H1 (cell line): ENCODE data around the gene MRPS24. TPM values are rescaled to one million over a fixed set of nuclear protein-coding genes. Genes with fewer than 3 reads are reported as not detected.

Experiments
- CTCF ChIA-PET: fragments of 300-600 bp; sonication (Branson Sonifier 250); formaldehyde crosslinking; loops from one replicate; lab custom pipeline; 2021; ENCODE audit not compliant: partially characterized antibody; lab: Charles Lee
- POLR2A ChIA-PET: fragments of 300-600 bp; sonication (Branson Sonifier 250); formaldehyde crosslinking; loops from one replicate; lab custom pipeline; 2021; ENCODE audit warnings: inconsistent platforms; ENCODE audit not compliant: partially characterized antibody; lab: Charles Lee
- DNase-seq, 2 experiments: peaks; one replicate each; pipeline versions ENCODE4 v3.0.0 to v3.0.0-alpha.2; 2010 to 2022; ENCODE audit warnings: low spot score in 2 of 2, low read depth in 1 of 2, mixed read lengths in 1 of 2
- FAIRE-seq: peaks from 2 replicates; lab custom pipeline; 2011; peaks lifted over from hg19 to GRCh38; lab: Jason Lieb, UNC
- H2AFZ ChIP-seq: 2 replicates; pipeline ENCODE4 v1.8.1; 2012; ENCODE audit warnings: low read length, inconsistent platforms
- H2AK5ac ChIP-seq: 2 replicates; pipeline ENCODE4 v1.6.1; 2013; ENCODE audit warnings: low read depth, low read length
- H2BK120ac ChIP-seq: replicated peaks from 2 replicates; pipeline ENCODE3; 2013; ENCODE audit warnings: low read depth, low read length, inconsistent platforms
- H2BK12ac ChIP-seq: 2 replicates; pipeline ENCODE4 v1.6.1; 2013; ENCODE audit warnings: low read depth, low read length
- H2BK15ac ChIP-seq: 2 replicates; pipeline ENCODE4 v1.6.1; 2013; ENCODE audit warnings: low read length
- H2BK20ac ChIP-seq: 2 replicates; pipeline ENCODE4 v1.6.1; 2013; ENCODE audit warnings: low read length
- H2BK5ac ChIP-seq: 2 replicates; pipeline ENCODE4 v1.6.1; 2013; ENCODE audit warnings: low read depth, low read length
- H3K14ac ChIP-seq: 2 replicates; pipeline ENCODE4 v1.6.1; 2013; ENCODE audit warnings: inconsistent platforms; ENCODE audit not compliant: insufficient read length
- H3K18ac ChIP-seq: 2 replicates; pipeline ENCODE4 v1.6.1; 2013; ENCODE audit warnings: low read length; ENCODE audit errors: extremely low read depth
- H3K23ac ChIP-seq: 2 replicates; pipeline ENCODE4 v1.6.1; 2013; ENCODE audit warnings: inconsistent platforms; ENCODE audit not compliant: insufficient read length
- H3K23me2 ChIP-seq: 2 replicates; pipeline ENCODE4 v1.6.1; 2013; ENCODE audit warnings: low read depth, low read length
- H3K27ac ChIP-seq: 2 replicates; pipeline ENCODE4 v1.6.1; 2011; ENCODE audit warnings: low read depth, low read length, inconsistent platforms
- H3K27me3 ChIP-seq, 4 experiments: replicated peaks in 1 of 4; 1 replicate in 1 of 4; 2 replicates in 3 of 4; pipeline versions ENCODE4 v1.6.1 to v1.8.1; 2011 to 2013; ENCODE audit warnings: low read length in 3 of 4, mild to moderate bottlenecking in 3 of 4, inconsistent platforms in 2 of 4, mixed read lengths in 2 of 4, moderate library complexity in 1 of 4; ENCODE audit not compliant: control insufficient read depth in 3 of 4, insufficient read depth in 3 of 4; ENCODE audit errors: extremely low read depth in 1 of 4
- H3K36me3 ChIP-seq, 4 experiments: 2 replicates each; pipeline versions ENCODE4 v1.6.1 to v1.8.1; 2011 to 2013; ENCODE audit warnings: mild to moderate bottlenecking in 4 of 4, low read length in 3 of 4, moderate library complexity in 2 of 4, control low read depth in 1 of 4, inconsistent platforms in 1 of 4; ENCODE audit not compliant: insufficient read depth in 4 of 4, control insufficient read depth in 2 of 4
- H3K4ac ChIP-seq: replicated peaks from 2 replicates; pipeline ENCODE3; 2013; ENCODE audit warnings: low read length, low read depth, mixed read lengths, inconsistent platforms; ENCODE audit not compliant: insufficient read length
- H3K4me1 ChIP-seq, 4 experiments: replicated peaks in 1 of 4; 1 replicate in 1 of 4; 2 replicates in 3 of 4; pipeline versions ENCODE4 v1.6.1 to v1.8.1; 2011 to 2013; ENCODE audit warnings: low read length in 3 of 4, inconsistent platforms in 2 of 4, mixed read lengths in 1 of 4; ENCODE audit not compliant: insufficient read depth in 4 of 4, control insufficient read depth in 3 of 4
- H3K4me2 ChIP-seq, 2 experiments: 2 replicates each; pipeline versions ENCODE4 v1.6.1 to v1.8.1; 2011 to 2013; ENCODE audit warnings: low read depth in 2 of 2, low read length in 2 of 2, control low read depth in 1 of 2, inconsistent platforms in 1 of 2, mild to moderate bottlenecking in 1 of 2; ENCODE audit not compliant: insufficient read depth in 1 of 2
- H3K4me3 ChIP-seq, 4 experiments: fragments of 200-600, 300-600 bp in 1 of 4; sonication (generic), shearing (Covaris generic), sonication (Bioruptor Twin) in 1 of 4; 2 replicates each; pipeline versions ENCODE4 v1.5.1 to v1.8.1; 2011 to 2016; ENCODE audit warnings: low read length in 4 of 4, low read depth in 3 of 4, control low read depth in 2 of 4, inconsistent platforms in 2 of 4, mild to moderate bottlenecking in 2 of 4, mixed read lengths in 1 of 4, moderate library complexity in 1 of 4; ENCODE audit not compliant: insufficient read depth in 2 of 4; ENCODE audit errors: extremely low read depth in 1 of 4
- H3K56ac ChIP-seq: replicated peaks from 2 replicates; pipeline ENCODE3; 2013; ENCODE audit warnings: low read depth, mild to moderate bottlenecking, mixed read lengths, low read length, inconsistent platforms; ENCODE audit not compliant: insufficient read length
- H3K79me1 ChIP-seq: 2 replicates; pipeline ENCODE4 v1.6.1; 2013; ENCODE audit warnings: low read depth, low read length, control low read depth
- H3K79me2 ChIP-seq, 2 experiments: 2 replicates each; pipeline versions ENCODE4 v1.6.1 to v1.8.1; 2012 to 2013; ENCODE audit warnings: low read length in 2 of 2, mild to moderate bottlenecking in 2 of 2, inconsistent platforms in 1 of 2; ENCODE audit not compliant: insufficient read depth in 2 of 2, control insufficient read depth in 1 of 2
- H3K9ac ChIP-seq, 4 experiments: replicated peaks in 1 of 4; 1 replicate in 1 of 4; 2 replicates in 3 of 4; pipeline versions ENCODE4 v1.6.1 to v1.8.1; 2011 to 2013; ENCODE audit warnings: low read depth in 3 of 4, low read length in 3 of 4, control low read depth in 2 of 4, mild to moderate bottlenecking in 2 of 4, moderate library complexity in 2 of 4, inconsistent platforms in 1 of 4; ENCODE audit errors: extremely low read depth in 1 of 4
- H3K9me3 ChIP-seq, 2 experiments: 2 replicates each; pipeline versions ENCODE4 v1.6.1 to v1.8.1; 2012 to 2013; ENCODE audit warnings: mild to moderate bottlenecking in 2 of 2, moderate library complexity in 2 of 2, control low read depth in 1 of 2, inconsistent platforms in 1 of 2, low read depth in 1 of 2, low read length in 1 of 2, mixed read lengths in 1 of 2; ENCODE audit not compliant: insufficient read depth in 2 of 2
- H4K20me1 ChIP-seq, 2 experiments: replicated peaks in 1 of 2; 2 replicates each; pipeline versions ENCODE3 to v1.8.1; 2011 to 2013; ENCODE audit warnings: inconsistent platforms in 2 of 2, low read length in 2 of 2, mild to moderate bottlenecking in 1 of 2; ENCODE audit not compliant: insufficient read depth in 2 of 2, control insufficient read depth in 1 of 2
- H4K5ac ChIP-seq: 2 replicates; pipeline ENCODE4 v1.6.1; 2013; ENCODE audit warnings: low read length, low read depth, mixed read lengths, inconsistent platforms; ENCODE audit not compliant: insufficient read length
- H4K8ac ChIP-seq: 2 replicates; pipeline ENCODE4 v1.8.0; 2013; ENCODE audit warnings: mild to moderate bottlenecking, moderate library complexity, low read length, inconsistent platforms; ENCODE audit not compliant: insufficient read depth; ENCODE audit errors: extremely low read depth
- H4K91ac ChIP-seq: replicated peaks from 2 replicates; pipeline ENCODE3; 2013; ENCODE audit warnings: low read length, mixed read lengths, inconsistent platforms; ENCODE audit not compliant: insufficient read length
- CREB1 ChIP-seq: IDR thresholded peaks from 2 replicates; pipeline ENCODE4 v1.6.1; 2012; ENCODE audit warnings: inconsistent platforms
- MAFK ChIP-seq: IDR thresholded peaks from 2 replicates; pipeline ENCODE4 v1.6.1; 2012; ENCODE audit warnings: low read depth, mild to moderate bottlenecking, improper control_type of control experiment, low read length
- RXRA ChIP-seq: IDR thresholded peaks from 2 replicates; pipeline ENCODE4 v1.6.1; 2011; ENCODE audit warnings: low read depth, mild to moderate bottlenecking, low read length, moderate library complexity; ENCODE audit not compliant: insufficient read depth
- SUZ12 ChIP-seq: fragments of 200-600 bp; sonication (generic); IDR thresholded peaks from 2 replicates; pipeline ENCODE4 v1.6.1; 2012; ENCODE audit warnings: mild to moderate bottlenecking, inconsistent platforms, low read length, moderate library complexity, mixed read lengths
- WGBS, 2 experiments: shearing (Covaris generic) in 1 of 2; methylation state at CpG; one replicate each; pipeline versions ENCODE4 v1.1.6 to v1.1.7; 2013 to 2015; ENCODE audit warnings: low lambda C conversion rate in 2 of 2, mixed read lengths in 2 of 2, inconsistent platforms in 1 of 2, low coverage in 1 of 2, missing lambda C conversion rate in 1 of 2; ENCODE audit not compliant: insufficient replicate concordance in 2 of 2, insufficient coverage in 1 of 2, insufficient read length in 1 of 2; ENCODE audit errors: extremely low coverage in 1 of 2, missing lambda C conversion rate in 1 of 2; 5-methylcytosine and 5-hydroxymethylcytosine counted together
- polyA plus RNA-seq, 7 experiments: library from polyadenylated mRNA; depleted of rRNA in 3 of 7; stranded (reverse) in 5 of 7; unstranded in 2 of 7; fragments of >200 nt in 5 of 7; fragments of 200-250 nt in 2 of 7; gene quantifications; 1 replicate in 5 of 7; 2 replicates in 1 of 7; 4 replicates in 1 of 7; pipeline versions ENCODE4 v1.2.1 to v1.2.3, GENCODE V29; 2011 to 2013; ENCODE audit warnings: missing spikeins in 2 of 7, mixed read lengths in 2 of 7
- total RNA-seq: library from RNA; stranded (reverse); fragmentation: NEBNext Ultra II Directional; extraction: Animal tissue kit (Norgen Biotek cat#: 25700); gene quantifications from 2 replicates; pipeline ENCODE4 v1.2.1, GENCODE V29; 2021

Gene MRPS24
- total and polyA plus RNA-seq, 2 of the 8 experiments (the other 6 are each of a cell fraction or from before 2014, with no cell fraction given), result 133 to 347 TPM

DNA sequence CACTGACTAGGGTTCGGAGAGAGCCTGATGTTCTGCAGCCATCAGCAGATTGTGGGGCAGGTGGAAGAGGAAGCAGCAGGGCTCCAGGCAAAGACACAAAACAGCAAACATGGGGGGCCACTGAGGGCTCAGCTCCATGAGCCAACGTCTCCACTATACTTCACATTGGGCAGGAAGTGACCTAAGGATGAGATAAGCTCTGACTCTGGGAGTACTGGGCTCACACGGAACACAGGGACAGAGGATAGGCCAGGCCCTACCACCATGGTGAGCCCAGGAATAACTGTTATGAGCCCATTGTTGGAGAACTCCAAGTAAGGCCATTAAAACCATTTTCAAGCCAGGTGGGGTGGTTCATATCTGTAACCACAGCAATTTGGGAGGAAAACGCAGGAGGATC is 14.9 kb upstream of the MRPS24 start:
- POLR2A ChIA-PET, result no interaction called here
- FAIRE-seq, result no peak

More for the DNA sequence above, 14.9 kb upstream of the MRPS24 start:
- Histone ChIP-seq H4K5ac (no peak overlapping the region), H4K91ac (no peak overlapping the region), H3K4me1 (peaks cover 1 to 4% (median 2%) of the 10 kb centered on the region in 4 experiments; a peak in 3 of 7 replicates), H2AFZ (no peak overlapping the region), H3K56ac (no peak overlapping the region), H3K18ac (no peak overlapping the region), H3K27me3 (no peaks in the 10 kb centered on the region), H2BK5ac (no peak overlapping the region), H2BK120ac (no peak overlapping the region), H2BK15ac (no peak overlapping the region), H3K4me3 (no peak overlapping the region), H3K79me2 (no peaks in the 10 kb centered on the region), H3K4ac (no peak overlapping the region), H3K79me1 (no peaks in the 10 kb centered on the region), H3K4me2 (no peak overlapping the region), H3K14ac (no peak overlapping the region), H3K9me3 (no peaks in the 10 kb centered on the region), H4K20me1 (peaks cover 0 to 3% of the 10 kb centered on the region in 2 experiments), H2AK5ac (no peak overlapping the region), H4K8ac (no peak overlapping the region), H3K23me2 (no peaks in the 10 kb centered on the region), H3K36me3 (no peaks in the 10 kb centered on the region; a peak in 1 of 8 replicates), H3K27ac (no peak overlapping the region), H3K9ac (no peak overlapping the region), H2BK12ac (no peak overlapping the region), H2BK20ac (no peak overlapping the region), H3K23ac (no peak overlapping the region)
- no peak for DNase-seq
- CTCF ChIA-PET, result interaction anchor here (0.7 kb wide), 1 partner anchor 1080 kb away, joined by 3 read pairs; no protein-coding TSS in a partner anchor
- 80% methylated on average over 4 of the region's 4 CpGs; no CpG with 5 or more reads in 1 of the 2 experiments for WGBS, 2 experiments
- TF ChIP-seq RXRA, result no peak
- no peak for TF ChIP-seq CREB1
- TF ChIP-seq MAFK, result no peak
- no peak for TF ChIP-seq SUZ12
